GM12872 (cell line): ENCODE data around the gene DSG2.

ENCODE experiments used
- CTCF ChIP-seq: IDR thresholded peaks from 3 replicates; pipeline ENCODE4 v1.5.1; 2011; ENCODE audit warnings: low read depth, mild to moderate bottlenecking, low read length, moderate library complexity; ENCODE audit not compliant: insufficient read depth

Gene DSG2

DNA sequence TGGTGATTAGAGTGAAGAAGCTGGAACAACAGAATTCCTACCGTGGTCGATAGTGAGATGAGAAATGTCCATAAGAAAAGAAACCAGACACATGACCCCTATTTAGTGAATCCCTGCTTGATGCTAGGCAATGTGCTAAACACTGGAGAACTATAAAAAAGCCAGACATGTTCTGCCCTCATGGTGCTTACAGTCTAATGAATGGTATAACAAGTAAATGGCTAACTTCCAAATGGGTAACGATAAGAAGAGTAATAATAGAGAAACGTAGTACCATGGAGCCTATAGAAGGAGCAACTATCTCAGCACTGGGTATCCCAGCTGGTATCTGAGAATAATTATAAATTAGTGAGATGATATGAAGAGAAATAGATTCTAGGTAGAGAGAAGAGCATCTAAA, 5.0 kb downstream of the DSG2 start:
- no peak for TF ChIP-seq CTCF

- no peak for TF ChIP-seq CTCF
Observed at GRCh38 chr18:31504455-31505147, 6.6 kb downstream of the DSG2 start.

DNA sequence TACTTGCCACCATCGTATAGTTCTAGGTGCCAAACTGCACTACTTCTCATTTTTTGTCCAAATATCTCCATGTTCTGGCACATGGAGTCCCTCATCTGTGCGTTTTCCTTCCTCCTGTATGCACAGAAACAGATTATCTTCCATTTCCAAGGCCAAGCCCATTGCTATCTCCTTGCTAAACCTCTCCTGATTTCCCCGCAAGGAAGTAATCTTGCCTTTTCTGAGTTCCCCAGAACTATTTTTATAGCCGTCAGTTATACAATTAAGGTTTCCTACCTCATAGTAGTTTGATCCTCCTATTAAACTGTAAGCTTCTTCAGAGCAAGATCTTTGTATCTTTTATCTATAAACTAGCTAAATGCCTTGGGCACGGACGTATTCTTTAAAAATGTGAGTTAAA, 7.2 kb downstream of the DSG2 start:
- no peak for TF ChIP-seq CTCF

DNA sequence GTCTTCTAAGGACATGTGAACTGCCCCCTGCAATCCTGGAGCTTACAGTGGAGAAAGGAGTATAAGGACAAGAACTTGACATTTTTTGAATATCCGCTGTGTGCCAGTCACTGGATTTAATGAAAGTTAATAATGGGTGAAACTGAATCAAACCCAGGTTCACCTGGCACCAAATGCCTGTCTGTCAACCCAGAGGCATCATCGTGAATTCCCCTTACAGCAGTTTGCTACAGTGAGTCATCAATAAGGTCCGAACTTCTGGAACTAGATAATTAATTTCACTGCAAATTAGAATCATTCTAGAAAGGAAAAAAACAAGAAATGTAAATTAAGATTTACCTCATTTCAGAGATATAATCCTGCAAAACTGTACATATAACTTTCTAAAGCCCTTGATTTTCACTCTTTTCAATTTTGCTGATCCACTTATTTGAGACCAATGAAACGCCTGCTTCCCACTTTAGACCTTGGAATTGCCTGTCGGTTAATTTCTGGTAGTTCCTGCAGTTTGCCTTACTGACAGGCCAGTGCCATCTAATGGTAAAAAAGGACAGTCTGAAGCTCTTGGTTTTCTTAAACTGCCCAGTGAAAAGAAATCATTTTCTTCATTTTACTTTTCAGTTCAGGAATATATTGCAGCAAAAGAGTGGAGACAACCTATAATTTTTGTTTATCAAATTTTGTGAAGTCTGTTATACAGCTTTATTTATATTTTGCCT, 8.2 kb downstream of the DSG2 start:
- TF ChIP-seq CTCF, result no peak

DNA sequence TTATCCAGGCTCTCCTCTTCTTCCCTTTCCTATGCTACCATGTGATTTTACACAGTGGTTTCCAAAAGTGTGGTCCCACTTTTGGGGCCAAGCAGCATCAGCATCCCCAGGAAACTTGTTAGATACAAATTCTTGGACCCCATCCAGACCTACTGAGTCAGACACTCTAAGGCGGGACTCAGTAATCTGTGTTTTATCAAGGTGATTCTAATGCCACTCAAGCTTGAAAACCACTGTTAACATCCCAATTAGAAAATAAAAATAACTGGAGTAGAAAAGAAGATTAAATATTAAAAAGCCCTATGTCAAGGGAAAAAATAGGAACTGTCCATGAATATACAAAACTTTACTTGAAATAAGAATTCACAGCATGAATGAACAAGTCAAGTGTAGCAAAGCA, 10.8 kb downstream of the DSG2 start:
- TF ChIP-seq CTCF, result no peak

- no peak for TF ChIP-seq CTCF
Observed at GRCh38 chr18:31509571-31509970, 11.6 kb downstream of the DSG2 start.

DNA sequence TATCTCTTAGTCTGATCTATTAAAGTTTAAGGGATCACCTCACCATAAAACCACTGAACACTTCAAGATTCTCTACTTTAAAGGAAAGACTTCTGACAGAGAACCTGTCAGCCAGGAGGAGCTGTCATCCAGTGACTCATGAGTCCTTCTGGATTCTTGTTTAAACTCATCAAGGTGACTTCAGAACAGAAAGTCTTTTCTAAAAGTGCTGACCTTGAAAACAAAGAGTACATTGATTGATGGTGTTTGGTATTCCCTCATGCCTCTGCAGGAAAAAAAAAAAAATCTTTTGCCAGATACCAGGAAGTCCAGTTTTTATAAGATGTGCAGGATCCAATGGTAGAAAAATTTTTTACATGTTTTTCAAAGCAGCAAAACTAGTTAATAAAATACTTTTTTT, 12.3 kb downstream of the DSG2 start:
- TF ChIP-seq CTCF, result no peak
